A673 (cell line): ENCODE results near the gene DNM1. TPM values are rescaled to one million over a fixed set of nuclear protein-coding genes. Genes with fewer than 3 reads are reported as not detected.
A peak's percentile ranks its signal among the peaks of the same experiment; 100 is the strongest.

Experiments
- BruUV-seq: library from RNA; stranded (reverse); fragments of 400-500 nt; replicated peaks from 2 replicates; lab custom pipeline; 2021; lab: Mats Ljungman, UMichigan
- CTCF ChIA-PET: fragments of 300-600 bp; sonication (Branson Sonifier 250); formaldehyde crosslinking; loops from one replicate; lab custom pipeline; 2022; ENCODE audit warnings: antibody characterized with exemption; lab: Charles Lee
- POLR2A ChIA-PET: fragments of 300-600 bp; sonication (Branson Sonifier 250); formaldehyde crosslinking; loops from one replicate; lab custom pipeline; 2022; ENCODE audit warnings: antibody characterized with exemption; ENCODE audit not compliant: low non-redundant PET; lab: Charles Lee
- DNase-seq: peaks from one replicate; pipeline ENCODE4 v3.0.0-alpha.2; 2015; ENCODE audit warnings: low spot score
- H3K27ac ChIP-seq: fragments of 200-600 bp; sonication (generic); 2 replicates; pipeline ENCODE4 v1.5.1; 2016; ENCODE audit warnings: mixed run types, low read depth, mild to moderate bottlenecking, mixed read lengths, antibody characterized with exemption, low read length; ENCODE audit not compliant: poor library complexity, severe bottlenecking
- H3K27me3 ChIP-seq: fragments of 200-600 bp; sonication (generic); replicated peaks from 2 replicates; pipeline ENCODE4 v1.6.1; 2017; ENCODE audit warnings: mixed run types, low read depth, mild to moderate bottlenecking, mixed read lengths, antibody characterized with exemption, low read length; ENCODE audit not compliant: insufficient read depth, poor library complexity
- H3K36me3 ChIP-seq: fragments of 200-600 bp; sonication (generic); 2 replicates; pipeline ENCODE4 v1.6.1; 2016; ENCODE audit warnings: mixed run types, mild to moderate bottlenecking, mixed read lengths, antibody characterized with exemption, low read length; ENCODE audit not compliant: insufficient read depth, poor library complexity, severe bottlenecking
- H3K4me1 ChIP-seq: fragments of 200-600 bp; sonication (generic); 2 replicates; pipeline ENCODE4 v1.6.1; 2017; ENCODE audit warnings: mixed run types, mild to moderate bottlenecking, mixed read lengths, antibody characterized with exemption, low read length; ENCODE audit not compliant: insufficient read depth, poor library complexity, severe bottlenecking
- H3K4me3 ChIP-seq: fragments of 200-600 bp; sonication (generic); 2 replicates; pipeline ENCODE4 v1.5.1; 2016; ENCODE audit warnings: low read depth, mixed run types, mild to moderate bottlenecking, mixed read lengths, low read length; ENCODE audit not compliant: poor library complexity, severe bottlenecking
- H3K9me3 ChIP-seq: fragments of 200-600 bp; sonication (generic); 2 replicates; pipeline ENCODE4 v1.6.1; 2016; ENCODE audit warnings: mixed run types, low read depth, mild to moderate bottlenecking, mixed read lengths, antibody characterized with exemption, low read length; ENCODE audit not compliant: poor library complexity, severe bottlenecking
- EZH2 ChIP-seq: fragments of 200-600 bp; sonication (generic); IDR thresholded peaks from 2 replicates; pipeline ENCODE4 v1.6.1; 2017; ENCODE audit warnings: borderline replicate concordance, low read depth, mild to moderate bottlenecking, mixed read lengths, antibody characterized with exemption, low read length; ENCODE audit not compliant: poor library complexity, severe bottlenecking
- intact Hi-C: fragments of 100-400 bp; cut with micrococcal nuclease; formaldehyde crosslinking; loops from one replicate; pipeline ENCODE4 v1.10.0; 2022; ENCODE audit not compliant: unreplicated experiment
- total RNA-seq: library from RNA; stranded (reverse); gene quantifications from 2 replicates; pipeline ENCODE4 v1.2.3, GENCODE V29; 2021
- TF ChIP-seq, protein P1 (sequence below): fragments of 300-800, 200-600 bp; sonication (generic); conservative IDR thresholded peaks from 2 replicates; pipeline ENCODE4 v1.5.1; 2017; ENCODE audit warnings: low read depth, mild to moderate bottlenecking, antibody characterized with exemption, low read length, moderate library complexity, mixed read lengths

DNM1 gene
- total RNA-seq, 1 experiment from 2014 or later = 7.6 TPM

DNA sequence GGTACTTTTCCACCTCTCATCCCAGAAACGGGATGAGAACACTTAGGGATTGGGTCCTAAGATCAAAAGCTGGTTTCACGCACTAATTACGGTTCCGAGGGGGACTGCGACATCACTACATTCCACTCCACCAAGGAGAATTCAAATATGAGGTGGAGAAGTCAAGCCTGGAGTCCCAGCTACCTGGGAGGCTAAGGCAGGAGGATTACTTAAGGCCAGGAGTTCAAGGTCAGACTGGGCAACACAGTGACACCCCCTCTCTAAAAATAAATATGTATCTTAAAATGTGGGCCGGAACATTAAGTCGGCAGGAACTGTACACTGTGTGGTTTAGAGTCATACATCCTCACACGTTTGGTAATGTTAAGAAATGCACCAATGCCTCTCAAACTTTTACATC is 71.1 kb downstream of the DNM1 start:
- H3K27ac ChIP-seq = no peak overlapping the region
- DNase-seq = no peak
- ChIA-PET POLR2A (no interaction called here), CTCF (no interaction called here)
- no TSS peak for BruUV-seq
- no peaks in the 10 kb centered on the region for H3K9me3 ChIP-seq
- peaks cover 10% of the 10 kb centered on the region for H3K36me3 ChIP-seq
- TF ChIP-seq, protein P1, sequence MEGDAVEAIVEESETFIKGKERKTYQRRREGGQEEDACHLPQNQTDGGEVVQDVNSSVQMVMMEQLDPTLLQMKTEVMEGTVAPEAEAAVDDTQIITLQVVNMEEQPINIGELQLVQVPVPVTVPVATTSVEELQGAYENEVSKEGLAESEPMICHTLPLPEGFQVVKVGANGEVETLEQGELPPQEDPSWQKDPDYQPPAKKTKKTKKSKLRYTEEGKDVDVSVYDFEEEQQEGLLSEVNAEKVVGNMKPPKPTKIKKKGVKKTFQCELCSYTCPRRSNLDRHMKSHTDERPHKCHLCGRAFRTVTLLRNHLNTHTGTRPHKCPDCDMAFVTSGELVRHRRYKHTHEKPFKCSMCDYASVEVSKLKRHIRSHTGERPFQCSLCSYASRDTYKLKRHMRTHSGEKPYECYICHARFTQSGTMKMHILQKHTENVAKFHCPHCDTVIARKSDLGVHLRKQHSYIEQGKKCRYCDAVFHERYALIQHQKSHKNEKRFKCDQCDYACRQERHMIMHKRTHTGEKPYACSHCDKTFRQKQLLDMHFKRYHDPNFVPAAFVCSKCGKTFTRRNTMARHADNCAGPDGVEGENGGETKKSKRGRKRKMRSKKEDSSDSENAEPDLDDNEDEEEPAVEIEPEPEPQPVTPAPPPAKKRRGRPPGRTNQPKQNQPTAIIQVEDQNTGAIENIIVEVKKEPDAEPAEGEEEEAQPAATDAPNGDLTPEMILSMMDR = no peak
- no peak for TF ChIP-seq EZH2
- intact Hi-C loops = no loop called here
- peak overlapping the region; percentile 78 for H3K4me3 ChIP-seq
- peaks cover 8% of the 10 kb centered on the region for H3K4me1 ChIP-seq
- no peaks in the 10 kb centered on the region for H3K27me3 ChIP-seq

DNA sequence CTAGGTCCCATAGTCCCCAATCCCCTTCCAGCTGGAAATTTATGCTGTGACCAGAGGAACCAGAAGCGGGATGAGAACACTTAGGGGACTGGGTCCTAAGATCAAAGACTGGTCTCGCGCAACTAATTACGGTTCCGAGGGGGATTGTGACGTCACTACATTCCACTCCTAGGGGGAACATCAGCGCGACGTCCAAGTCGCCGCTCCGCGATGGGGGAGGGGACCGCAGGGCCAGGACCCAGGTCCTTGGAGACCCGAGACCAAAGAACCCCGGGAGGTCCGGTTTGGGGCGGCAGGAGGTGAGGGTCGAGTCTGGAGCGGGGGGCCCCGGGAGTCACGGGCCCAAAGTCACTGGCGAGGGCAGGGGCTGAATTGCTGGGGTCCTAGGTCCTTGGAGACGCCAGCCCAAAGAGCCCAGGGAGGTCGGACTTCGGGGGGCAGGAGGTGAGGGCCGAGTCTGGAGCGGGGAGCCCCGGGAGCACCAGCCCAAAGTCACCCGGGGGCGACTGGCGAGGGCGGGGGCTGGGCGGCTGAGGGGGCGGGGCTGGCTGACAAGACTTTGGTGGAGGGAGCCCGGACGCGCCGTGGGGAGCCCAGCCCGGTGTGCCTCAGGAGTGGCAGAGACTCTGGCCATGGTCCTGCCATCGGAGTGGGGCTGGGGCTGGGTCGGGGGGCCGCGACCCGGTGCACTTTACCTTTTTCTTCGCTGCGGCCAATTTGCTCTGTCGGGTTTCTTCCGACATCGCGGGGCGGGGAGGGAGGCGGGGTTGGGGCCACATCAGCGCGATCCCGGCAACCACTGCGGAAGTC is 72.2 kb downstream of the DNM1 start, which contains the start of gene GOLGA2:
Gene GOLGA2 (minus strand): TSS at position 810 of the 810 bp plus-strand sequence. CDS start 31 bp downstream, at position 779.
- H3K4me1 ChIP-seq = peaks cover 8% of the 10 kb centered on the region
- intact Hi-C loops = no loop called here
- ChIA-PET CTCF (no interaction called here), POLR2A (no interaction called here)
- DNase-seq = peak; percentile 49
- BruUV-seq = no TSS peak
- H3K36me3 ChIP-seq = peaks cover 10% of the 10 kb centered on the region
- H3K9me3 ChIP-seq = no peaks in the 10 kb centered on the region
- peak within 1 kb of the TSS; percentile 89 for H3K27ac ChIP-seq
- TF ChIP-seq, protein P1 = no peak
- no peak for TF ChIP-seq EZH2
- H3K27me3 ChIP-seq = no peaks in the 10 kb centered on the region
- H3K4me3 ChIP-seq = peak within 1 kb of the TSS; percentile 78

DNA sequence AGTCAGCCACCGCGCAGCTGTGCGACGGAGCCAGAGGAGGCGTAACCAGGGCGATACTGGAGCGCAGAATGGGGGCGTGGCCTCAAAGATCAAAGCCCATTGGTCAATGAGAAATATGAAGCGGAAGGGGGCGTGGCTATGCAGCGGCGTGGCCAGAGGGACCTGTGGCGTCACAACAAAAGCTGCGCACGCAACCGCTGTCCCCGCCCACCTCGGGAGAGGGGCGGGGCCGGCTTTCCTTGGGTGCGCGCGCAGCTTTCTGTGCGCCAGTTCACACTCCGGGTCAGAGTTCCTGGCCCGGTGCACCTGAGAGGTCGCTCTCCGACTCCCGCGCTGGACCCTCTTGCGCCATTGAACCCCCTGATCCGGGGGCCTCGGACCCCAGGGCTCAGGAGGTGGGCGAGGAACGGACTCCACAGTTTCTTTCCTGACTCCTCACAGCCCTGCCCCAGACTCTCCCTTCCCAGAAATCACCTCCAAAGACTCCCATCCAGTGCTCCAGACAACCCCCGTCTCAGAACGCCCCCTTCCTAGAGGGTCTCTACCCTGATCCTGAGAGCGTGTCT is 72.9 kb downstream of the DNM1 start, which contains the start of gene SWI5:
Gene SWI5 (plus strand): TSS at position 269 of the 566 bp plus-strand sequence.
- TF ChIP-seq, protein P1 = no peak
- no peak for TF ChIP-seq EZH2
- no TSS peak for BruUV-seq
- peaks cover 8% of the 10 kb centered on the region for H3K4me1 ChIP-seq
- H3K9me3 ChIP-seq = no peaks in the 10 kb centered on the region
- peaks cover 10% of the 10 kb centered on the region for H3K36me3 ChIP-seq
- intact Hi-C loops = no loop called here
- DNase-seq = peak; percentile 99
- no peaks in the 10 kb centered on the region for H3K27me3 ChIP-seq
- POLR2A ChIA-PET = no interaction called here
- H3K4me3 ChIP-seq = peak within 1 kb of the TSS; percentile 78
- CTCF ChIA-PET = no interaction called here
- H3K27ac ChIP-seq = peak within 1 kb of the TSS; percentile 89
